GM12878 (cell line): ENCODE results near the gene SDCCAG8.

Source experiments
- CREB1 ChIP-seq: IDR thresholded peaks from 2 replicates; pipeline ENCODE4 v1.6.1; 2012; ENCODE audit warnings: low read depth, mild to moderate bottlenecking, inconsistent platforms
- FOXK2 ChIP-seq: fragments of 450-650 bp; IDR thresholded peaks from 2 replicates; pipeline ENCODE4 v1.6.1; 2017; ENCODE audit warnings: mild to moderate bottlenecking, moderate library complexity
- POLR2A ChIP-seq: IDR thresholded peaks from 2 replicates; pipeline ENCODE4 v1.6.1; 2011; ENCODE audit warnings: low read depth, mild to moderate bottlenecking, low read length
- TCF3 ChIP-seq: IDR thresholded peaks from 2 replicates; pipeline ENCODE4 v1.6.1; 2012; ENCODE audit warnings: low read depth, mild to moderate bottlenecking, low read length, borderline replicate concordance; ENCODE audit not compliant: insufficient read depth
- YY1 ChIP-seq: IDR thresholded peaks from 2 replicates; pipeline ENCODE4 v1.6.1; 2011; ENCODE audit warnings: low read depth, mild to moderate bottlenecking, low read length
- TF ChIP-seq, protein P1 (sequence below), 3 experiments: IDR thresholded peaks in 2 of 3; conservative IDR thresholded peaks in 1 of 3; 2 replicates each; pipeline ENCODE4 v1.5.1; 2011; ENCODE audit warnings: low read depth in 3 of 3, low read length in 3 of 3, mild to moderate bottlenecking in 3 of 3, control low read depth in 2 of 3, moderate library complexity in 2 of 3, inconsistent platforms in 1 of 3, mixed read lengths in 1 of 3; ENCODE audit not compliant: control insufficient read depth in 2 of 3, insufficient read depth in 1 of 3; ENCODE audit errors: extremely low read depth in 1 of 3
- TF ChIP-seq, protein P2 (sequence below): fragments of 450-650 bp; IDR thresholded peaks from 2 replicates; pipeline ENCODE4 v1.6.1; 2017; ENCODE audit warnings: mild to moderate bottlenecking
- TF ChIP-seq, protein P3 (sequence below): IDR thresholded peaks from 2 replicates; pipeline ENCODE4 v1.6.1; 2012; ENCODE audit warnings: low read depth, low read length, improper control_type of control experiment
- TF ChIP-seq, protein P4 (sequence below): IDR thresholded peaks from 2 replicates; pipeline ENCODE4 v1.6.1; 2012; ENCODE audit warnings: improper control_type of control experiment, low read depth, low read length; ENCODE audit not compliant: insufficient replicate concordance

DNA sequence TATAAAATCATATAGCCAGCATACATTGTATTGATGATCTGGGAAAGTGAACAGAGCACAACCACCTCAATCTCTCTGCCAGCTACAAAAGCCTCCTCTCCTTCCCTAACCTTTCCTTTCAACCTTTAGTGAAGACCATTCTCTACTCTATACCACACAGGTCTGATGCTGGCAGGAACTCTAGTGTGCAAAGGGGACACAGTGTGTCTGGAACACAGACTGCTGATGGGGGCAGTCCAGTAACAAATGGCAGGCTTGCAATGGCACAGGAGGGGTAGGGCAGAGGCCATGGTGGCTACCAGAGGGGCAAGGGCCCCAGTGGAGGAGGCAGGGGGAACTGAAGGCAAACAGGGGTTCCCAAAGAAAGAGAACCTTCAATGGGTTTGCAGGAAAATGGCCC, 37.8 kb upstream of the SDCCAG8 start:
- TF ChIP-seq, protein P1, sequence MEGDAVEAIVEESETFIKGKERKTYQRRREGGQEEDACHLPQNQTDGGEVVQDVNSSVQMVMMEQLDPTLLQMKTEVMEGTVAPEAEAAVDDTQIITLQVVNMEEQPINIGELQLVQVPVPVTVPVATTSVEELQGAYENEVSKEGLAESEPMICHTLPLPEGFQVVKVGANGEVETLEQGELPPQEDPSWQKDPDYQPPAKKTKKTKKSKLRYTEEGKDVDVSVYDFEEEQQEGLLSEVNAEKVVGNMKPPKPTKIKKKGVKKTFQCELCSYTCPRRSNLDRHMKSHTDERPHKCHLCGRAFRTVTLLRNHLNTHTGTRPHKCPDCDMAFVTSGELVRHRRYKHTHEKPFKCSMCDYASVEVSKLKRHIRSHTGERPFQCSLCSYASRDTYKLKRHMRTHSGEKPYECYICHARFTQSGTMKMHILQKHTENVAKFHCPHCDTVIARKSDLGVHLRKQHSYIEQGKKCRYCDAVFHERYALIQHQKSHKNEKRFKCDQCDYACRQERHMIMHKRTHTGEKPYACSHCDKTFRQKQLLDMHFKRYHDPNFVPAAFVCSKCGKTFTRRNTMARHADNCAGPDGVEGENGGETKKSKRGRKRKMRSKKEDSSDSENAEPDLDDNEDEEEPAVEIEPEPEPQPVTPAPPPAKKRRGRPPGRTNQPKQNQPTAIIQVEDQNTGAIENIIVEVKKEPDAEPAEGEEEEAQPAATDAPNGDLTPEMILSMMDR (IDR thresholded peaks at IDR 0.05 in 2 of 3, conservative IDR thresholded peaks at IDR 0.05 in 1 of 3; ENCODE audit: control insufficient read depth in 2 of 3, extremely low read depth in 1 of 3, insufficient read depth in 1 of 3, low read depth in 3 of 3, low read length in 3 of 3) = no peak
- no peak for TF ChIP-seq TCF3
- no peak for TF ChIP-seq POLR2A
- TF ChIP-seq FOXK2 = no peak
- no peak for TF ChIP-seq CREB1
- no peak for TF ChIP-seq YY1
- TF ChIP-seq, protein P2, sequence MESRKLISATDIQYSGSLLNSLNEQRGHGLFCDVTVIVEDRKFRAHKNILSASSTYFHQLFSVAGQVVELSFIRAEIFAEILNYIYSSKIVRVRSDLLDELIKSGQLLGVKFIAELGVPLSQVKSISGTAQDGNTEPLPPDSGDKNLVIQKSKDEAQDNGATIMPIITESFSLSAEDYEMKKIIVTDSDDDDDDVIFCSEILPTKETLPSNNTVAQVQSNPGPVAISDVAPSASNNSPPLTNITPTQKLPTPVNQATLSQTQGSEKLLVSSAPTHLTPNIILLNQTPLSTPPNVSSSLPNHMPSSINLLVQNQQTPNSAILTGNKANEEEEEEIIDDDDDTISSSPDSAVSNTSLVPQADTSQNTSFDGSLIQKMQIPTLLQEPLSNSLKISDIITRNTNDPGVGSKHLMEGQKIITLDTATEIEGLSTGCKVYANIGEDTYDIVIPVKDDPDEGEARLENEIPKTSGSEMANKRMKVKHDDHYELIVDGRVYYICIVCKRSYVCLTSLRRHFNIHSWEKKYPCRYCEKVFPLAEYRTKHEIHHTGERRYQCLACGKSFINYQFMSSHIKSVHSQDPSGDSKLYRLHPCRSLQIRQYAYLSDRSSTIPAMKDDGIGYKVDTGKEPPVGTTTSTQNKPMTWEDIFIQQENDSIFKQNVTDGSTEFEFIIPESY = no peak
- TF ChIP-seq, protein P3, sequence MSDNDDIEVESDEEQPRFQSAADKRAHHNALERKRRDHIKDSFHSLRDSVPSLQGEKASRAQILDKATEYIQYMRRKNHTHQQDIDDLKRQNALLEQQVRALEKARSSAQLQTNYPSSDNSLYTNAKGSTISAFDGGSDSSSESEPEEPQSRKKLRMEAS = no peak
- TF ChIP-seq, protein P4, sequence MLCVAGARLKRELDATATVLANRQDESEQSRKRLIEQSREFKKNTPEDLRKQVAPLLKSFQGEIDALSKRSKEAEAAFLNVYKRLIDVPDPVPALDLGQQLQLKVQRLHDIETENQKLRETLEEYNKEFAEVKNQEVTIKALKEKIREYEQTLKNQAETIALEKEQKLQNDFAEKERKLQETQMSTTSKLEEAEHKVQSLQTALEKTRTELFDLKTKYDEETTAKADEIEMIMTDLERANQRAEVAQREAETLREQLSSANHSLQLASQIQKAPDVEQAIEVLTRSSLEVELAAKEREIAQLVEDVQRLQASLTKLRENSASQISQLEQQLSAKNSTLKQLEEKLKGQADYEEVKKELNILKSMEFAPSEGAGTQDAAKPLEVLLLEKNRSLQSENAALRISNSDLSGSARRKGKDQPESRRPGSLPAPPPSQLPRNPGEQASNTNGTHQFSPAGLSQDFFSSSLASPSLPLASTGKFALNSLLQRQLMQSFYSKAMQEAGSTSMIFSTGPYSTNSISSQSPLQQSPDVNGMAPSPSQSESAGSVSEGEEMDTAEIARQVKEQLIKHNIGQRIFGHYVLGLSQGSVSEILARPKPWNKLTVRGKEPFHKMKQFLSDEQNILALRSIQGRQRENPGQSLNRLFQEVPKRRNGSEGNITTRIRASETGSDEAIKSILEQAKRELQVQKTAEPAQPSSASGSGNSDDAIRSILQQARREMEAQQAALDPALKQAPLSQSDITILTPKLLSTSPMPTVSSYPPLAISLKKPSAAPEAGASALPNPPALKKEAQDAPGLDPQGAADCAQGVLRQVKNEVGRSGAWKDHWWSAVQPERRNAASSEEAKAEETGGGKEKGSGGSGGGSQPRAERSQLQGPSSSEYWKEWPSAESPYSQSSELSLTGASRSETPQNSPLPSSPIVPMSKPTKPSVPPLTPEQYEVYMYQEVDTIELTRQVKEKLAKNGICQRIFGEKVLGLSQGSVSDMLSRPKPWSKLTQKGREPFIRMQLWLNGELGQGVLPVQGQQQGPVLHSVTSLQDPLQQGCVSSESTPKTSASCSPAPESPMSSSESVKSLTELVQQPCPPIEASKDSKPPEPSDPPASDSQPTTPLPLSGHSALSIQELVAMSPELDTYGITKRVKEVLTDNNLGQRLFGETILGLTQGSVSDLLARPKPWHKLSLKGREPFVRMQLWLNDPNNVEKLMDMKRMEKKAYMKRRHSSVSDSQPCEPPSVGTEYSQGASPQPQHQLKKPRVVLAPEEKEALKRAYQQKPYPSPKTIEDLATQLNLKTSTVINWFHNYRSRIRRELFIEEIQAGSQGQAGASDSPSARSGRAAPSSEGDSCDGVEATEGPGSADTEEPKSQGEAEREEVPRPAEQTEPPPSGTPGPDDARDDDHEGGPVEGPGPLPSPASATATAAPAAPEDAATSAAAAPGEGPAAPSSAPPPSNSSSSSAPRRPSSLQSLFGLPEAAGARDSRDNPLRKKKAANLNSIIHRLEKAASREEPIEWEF = no peak
